Panc1 (cell line): ENCODE results near the gene CASP3. TPM values are rescaled to one million over a fixed set of nuclear protein-coding genes. Genes with fewer than 3 reads are reported as not detected.

ENCODE experiments used
- ATAC-seq: fragments of 200-7000 bp; cut with Tn5 transposase; 2 replicates; pipeline ENCODE4 v1.9.1; 2020; ENCODE audit warnings: mild to moderate bottlenecking, moderate library complexity
- BruUV-seq: library from RNA; stranded (reverse); fragments of 400-500 nt; replicated peaks from 2 replicates; lab custom pipeline; 2021; lab: Mats Ljungman, UMichigan
- CTCF ChIA-PET: fragments of 300-600 bp; sonication (Branson Sonifier 250); formaldehyde crosslinking; loops from one replicate; lab custom pipeline; 2022; ENCODE audit warnings: antibody characterized with exemption; lab: Charles Lee
- POLR2A ChIA-PET: fragments of 300-600 bp; sonication (Branson Sonifier 250); formaldehyde crosslinking; loops from one replicate; lab custom pipeline; 2022; ENCODE audit warnings: antibody characterized with exemption; lab: Charles Lee
- DNase-seq: peaks from one replicate; pipeline ENCODE4 v3.0.0-alpha.2; 2010; ENCODE audit warnings: low read depth, low spot score
- H3K27ac ChIP-seq: 2 replicates; pipeline ENCODE4 v1.5.1; 2011; ENCODE audit warnings: mild to moderate bottlenecking, low read length, inconsistent platforms
- H3K27me3 ChIP-seq: fragments of 200-500 bp; sonication (Bioruptor generic); 2 replicates; pipeline ENCODE4 v1.6.0; 2014; ENCODE audit warnings: low read length, inconsistent platforms; ENCODE audit not compliant: control insufficient read depth, insufficient read depth
- H3K36me3 ChIP-seq: fragments of 200-500 bp; sonication (Bioruptor generic); 2 replicates; pipeline ENCODE4 v1.5.1; 2014; ENCODE audit warnings: inconsistent platforms, mild to moderate bottlenecking, low read length, moderate library complexity; ENCODE audit not compliant: control insufficient read depth, insufficient read depth
- H3K4me1 ChIP-seq: 2 replicates; pipeline ENCODE4 v1.5.1; 2011; ENCODE audit warnings: inconsistent platforms, mild to moderate bottlenecking, low read length, moderate library complexity; ENCODE audit not compliant: control insufficient read depth, insufficient read depth
- H3K4me3 ChIP-seq, 2 experiments: 2 replicates each; pipeline ENCODE4 v1.5.1; 2011 to 2012; ENCODE audit warnings: low read depth in 2 of 2, low read length in 2 of 2, mild to moderate bottlenecking in 2 of 2, inconsistent platforms in 1 of 2, moderate library complexity in 1 of 2
- H3K9me3 ChIP-seq: fragments of 200-500 bp; sonication (Bioruptor generic); 2 replicates; pipeline ENCODE4 v1.5.1; 2014; ENCODE audit warnings: low read depth, mild to moderate bottlenecking, inconsistent platforms, low read length, moderate library complexity; ENCODE audit not compliant: control insufficient read depth, insufficient read depth
- CTCF ChIP-seq: fragments of 450-650 bp; IDR thresholded peaks from 2 replicates; pipeline ENCODE4 v1.5.1; 2017; ENCODE audit warnings: mild to moderate bottlenecking
- POLR2AphosphoS5 ChIP-seq: IDR thresholded peaks from 2 replicates; pipeline ENCODE4 v1.6.1; 2012; ENCODE audit warnings: mild to moderate bottlenecking, low read depth, low read length, moderate library complexity
- SIN3A ChIP-seq: IDR thresholded peaks from 2 replicates; pipeline ENCODE4 v1.6.1; 2012; ENCODE audit warnings: low read depth, mild to moderate bottlenecking, low read length, moderate library complexity, borderline replicate concordance; ENCODE audit not compliant: insufficient read depth
- TCF7L2 ChIP-seq: IDR thresholded peaks from 2 replicates; pipeline ENCODE4 v1.6.1; 2011; ENCODE audit warnings: mild to moderate bottlenecking, low read depth, low read length, inconsistent platforms
- in situ Hi-C: cut with HindIII; loops from 2 replicates; pipeline ENCODE4 v1.10.0; 2016; ENCODE audit warnings: low sequenced_read_pairs, low pct_unique_long_range_greater_than_20kb
- intact Hi-C: fragments of 100-400 bp; cut with micrococcal nuclease; formaldehyde crosslinking; loops from one replicate; pipeline ENCODE4 v1.10.0; 2022; ENCODE audit not compliant: unreplicated experiment
- total RNA-seq: library from RNA; stranded (reverse); gene quantifications from one replicate; pipeline ENCODE4 v1.2.1, GENCODE V29; 2021; ENCODE audit not compliant: unreplicated experiment
- TF ChIP-seq, protein P1 (sequence below), 2 experiments: IDR thresholded peaks; 2 replicates each; pipeline ENCODE4 v1.6.1; 2011 to 2012; ENCODE audit warnings: low read depth in 2 of 2, control low read depth in 1 of 2, low read length in 1 of 2, mild to moderate bottlenecking in 1 of 2, moderate library complexity in 1 of 2; ENCODE audit not compliant: insufficient read depth in 1 of 2

Gene CASP3
- total RNA-seq, 1 experiment from 2014 or later, result 24.3 TPM

GRCh38 chr4:184641022-184641421 is 8.2 kb downstream of the CASP3 start:
- Histone ChIP-seq H3K4me1 (no peaks in the 10 kb centered on the region), H3K27me3 (no peaks in the 10 kb centered on the region), H3K4me3 (no peak overlapping the region), H3K36me3 (no peaks in the 10 kb centered on the region; the same call in 1 of the 2 replicates), H3K27ac (no peak overlapping the region), H3K9me3 (no peaks in the 10 kb centered on the region)
- POLR2A ChIA-PET, result no interaction called here
- intact Hi-C loops, result no loop called here
- no TSS peak for BruUV-seq
- ATAC-seq (no peak), DNase-seq (no peak)
- CTCF ChIA-PET, result no interaction called here
- TF ChIP-seq TCF7L2 (no peak), POLR2AphosphoS5 (no peak), CTCF (no peak)
- in situ Hi-C loops, result no loop called here

DNA sequence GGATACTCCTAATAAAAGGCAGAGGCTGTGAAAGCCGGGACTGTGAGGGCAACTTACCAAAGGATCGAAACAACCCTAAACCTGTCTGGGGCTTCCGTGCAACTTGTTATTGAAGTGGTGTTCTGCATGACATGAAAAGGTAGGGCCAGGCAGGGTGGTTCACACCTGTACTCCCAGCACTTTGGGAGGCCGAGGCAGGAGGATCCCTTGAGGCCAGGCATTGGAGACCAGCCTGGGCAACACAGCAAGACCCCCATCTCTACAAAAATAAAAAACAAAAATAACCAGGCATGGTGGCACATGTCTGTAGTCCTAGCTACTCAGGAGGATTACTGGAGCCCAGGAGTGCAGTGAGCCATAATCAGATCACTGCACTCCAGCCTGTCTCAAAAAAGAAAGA is 12.3 kb downstream of the CASP3 start:
- intact Hi-C loops, result no loop called here
- H3K9me3 ChIP-seq, result no peaks in the 10 kb centered on the region
- ChIA-PET CTCF (no interaction called here), POLR2A (no interaction called here)
- TF ChIP-seq CTCF (no peak), TCF7L2 (no peak), SIN3A (no peak), POLR2AphosphoS5 (no peak)
- TF ChIP-seq, protein P1, sequence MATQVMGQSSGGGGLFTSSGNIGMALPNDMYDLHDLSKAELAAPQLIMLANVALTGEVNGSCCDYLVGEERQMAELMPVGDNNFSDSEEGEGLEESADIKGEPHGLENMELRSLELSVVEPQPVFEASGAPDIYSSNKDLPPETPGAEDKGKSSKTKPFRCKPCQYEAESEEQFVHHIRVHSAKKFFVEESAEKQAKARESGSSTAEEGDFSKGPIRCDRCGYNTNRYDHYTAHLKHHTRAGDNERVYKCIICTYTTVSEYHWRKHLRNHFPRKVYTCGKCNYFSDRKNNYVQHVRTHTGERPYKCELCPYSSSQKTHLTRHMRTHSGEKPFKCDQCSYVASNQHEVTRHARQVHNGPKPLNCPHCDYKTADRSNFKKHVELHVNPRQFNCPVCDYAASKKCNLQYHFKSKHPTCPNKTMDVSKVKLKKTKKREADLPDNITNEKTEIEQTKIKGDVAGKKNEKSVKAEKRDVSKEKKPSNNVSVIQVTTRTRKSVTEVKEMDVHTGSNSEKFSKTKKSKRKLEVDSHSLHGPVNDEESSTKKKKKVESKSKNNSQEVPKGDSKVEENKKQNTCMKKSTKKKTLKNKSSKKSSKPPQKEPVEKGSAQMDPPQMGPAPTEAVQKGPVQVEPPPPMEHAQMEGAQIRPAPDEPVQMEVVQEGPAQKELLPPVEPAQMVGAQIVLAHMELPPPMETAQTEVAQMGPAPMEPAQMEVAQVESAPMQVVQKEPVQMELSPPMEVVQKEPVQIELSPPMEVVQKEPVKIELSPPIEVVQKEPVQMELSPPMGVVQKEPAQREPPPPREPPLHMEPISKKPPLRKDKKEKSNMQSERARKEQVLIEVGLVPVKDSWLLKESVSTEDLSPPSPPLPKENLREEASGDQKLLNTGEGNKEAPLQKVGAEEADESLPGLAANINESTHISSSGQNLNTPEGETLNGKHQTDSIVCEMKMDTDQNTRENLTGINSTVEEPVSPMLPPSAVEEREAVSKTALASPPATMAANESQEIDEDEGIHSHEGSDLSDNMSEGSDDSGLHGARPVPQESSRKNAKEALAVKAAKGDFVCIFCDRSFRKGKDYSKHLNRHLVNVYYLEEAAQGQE (IDR thresholded peaks at IDR 0.05; ENCODE audit: insufficient read depth in 1 of 2, low read depth in 2 of 2, low read length in 1 of 2), result no peak
- no peak for ATAC-seq
- H3K27ac ChIP-seq, result no peak overlapping the region
- H3K4me1 ChIP-seq, result no peaks in the 10 kb centered on the region
- in situ Hi-C loops, result no loop called here
- peaks cover 4% of the 10 kb centered on the region; the same call in 1 of the 2 replicates for H3K36me3 ChIP-seq
- BruUV-seq, result no TSS peak
- no peaks in the 10 kb centered on the region for H3K27me3 ChIP-seq
- H3K4me3 ChIP-seq, result no peak overlapping the region
- no peak for DNase-seq
